Peyer's patch (tissue), 4 donors: ENCODE results near the gene PRLH.

Experiments
- POLR2A ChIP-seq, 2 donors: fragments of 450-650 bp; IDR thresholded peaks; one replicate each; pipeline ENCODE4 v1.5.1; 2017; ENCODE audit warnings: antibody characterized with exemption in 2 of 2, mild to moderate bottlenecking in 2 of 2, moderate library complexity in 2 of 2
- TF ChIP-seq, protein P1 (sequence below), 6 experiments: fragments of 450-650 bp in 4 of 6; fragments of 200-600 bp in 2 of 6; sonication (generic) in 1 of 6; IDR thresholded peaks; one replicate each; pipeline ENCODE4 v1.5.1; 2017 to 2019; ENCODE audit warnings: antibody characterized with exemption in 6 of 6, mild to moderate bottlenecking in 3 of 6, moderate library complexity in 1 of 6

- TF ChIP-seq, protein P1, sequence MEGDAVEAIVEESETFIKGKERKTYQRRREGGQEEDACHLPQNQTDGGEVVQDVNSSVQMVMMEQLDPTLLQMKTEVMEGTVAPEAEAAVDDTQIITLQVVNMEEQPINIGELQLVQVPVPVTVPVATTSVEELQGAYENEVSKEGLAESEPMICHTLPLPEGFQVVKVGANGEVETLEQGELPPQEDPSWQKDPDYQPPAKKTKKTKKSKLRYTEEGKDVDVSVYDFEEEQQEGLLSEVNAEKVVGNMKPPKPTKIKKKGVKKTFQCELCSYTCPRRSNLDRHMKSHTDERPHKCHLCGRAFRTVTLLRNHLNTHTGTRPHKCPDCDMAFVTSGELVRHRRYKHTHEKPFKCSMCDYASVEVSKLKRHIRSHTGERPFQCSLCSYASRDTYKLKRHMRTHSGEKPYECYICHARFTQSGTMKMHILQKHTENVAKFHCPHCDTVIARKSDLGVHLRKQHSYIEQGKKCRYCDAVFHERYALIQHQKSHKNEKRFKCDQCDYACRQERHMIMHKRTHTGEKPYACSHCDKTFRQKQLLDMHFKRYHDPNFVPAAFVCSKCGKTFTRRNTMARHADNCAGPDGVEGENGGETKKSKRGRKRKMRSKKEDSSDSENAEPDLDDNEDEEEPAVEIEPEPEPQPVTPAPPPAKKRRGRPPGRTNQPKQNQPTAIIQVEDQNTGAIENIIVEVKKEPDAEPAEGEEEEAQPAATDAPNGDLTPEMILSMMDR (IDR thresholded peaks at IDR 0.05), result no peak
- no peak for TF ChIP-seq POLR2A (IDR thresholded peaks at IDR 0.05)
Observed at GRCh38 chr2:237577956-237578870, 11.8 kb downstream of the PRLH start.
